Stimulated activated naive CD8-positive, alpha-beta T cell treated with anti-CD3 and anti-CD28 coated beads, Interleukin-15, Interleukin-2, amounts not matched to agents 100 ng/mL and 50 ng/mL, for 24 hours (primary cell): ENCODE measurements around the gene PRM2.

Experiments used
- H3K27ac Mint-ChIP-seq: one replicate; pipeline ENCODE4 v1.8.0; 2021; ENCODE audit warnings: mild to moderate bottlenecking, mixed read lengths
- H3K27me3 Mint-ChIP-seq: one replicate; pipeline ENCODE4 v1.8.0; 2021; ENCODE audit warnings: mixed read lengths
- H3K36me3 Mint-ChIP-seq: one replicate; pipeline ENCODE4 v1.8.0; 2021; ENCODE audit warnings: low read depth, mixed read lengths
- H3K4me1 Mint-ChIP-seq: one replicate; pipeline ENCODE4 v1.8.0; 2021; ENCODE audit warnings: low read depth, mixed read lengths
- H3K4me3 Mint-ChIP-seq: one replicate; pipeline ENCODE4 v1.8.0; 2021; ENCODE audit warnings: mild to moderate bottlenecking, mixed read lengths
- H3K9me3 Mint-ChIP-seq: one replicate; pipeline ENCODE4 v1.8.0; 2021; ENCODE audit warnings: mixed read lengths

PRM2 gene

GRCh38 chr16:11238272-11239202 is 37.7 kb downstream of the PRM2 start:
- H3K27ac Mint-ChIP-seq, result peak overlapping the region; percentile 49
- peaks cover 23% of the 10 kb centered on the region for H3K4me1 Mint-ChIP-seq
- H3K36me3 Mint-ChIP-seq, result no peaks in the 10 kb centered on the region
- no peaks in the 10 kb centered on the region for H3K9me3 Mint-ChIP-seq
- no peaks in the 10 kb centered on the region for H3K27me3 Mint-ChIP-seq
- H3K4me3 Mint-ChIP-seq, result no peak overlapping the region

GRCh38 chr16:11236461-11237254 is 39.6 kb downstream of the PRM2 start:
- Mint-ChIP-seq H3K4me3 (no peak overlapping the region), H3K27me3 (no peaks in the 10 kb centered on the region), H3K27ac (peak overlapping the region; percentile 83), H3K4me1 (peaks cover 42% of the 10 kb centered on the region), H3K9me3 (no peaks in the 10 kb centered on the region), H3K36me3 (no peaks in the 10 kb centered on the region)

- H3K4me3 Mint-ChIP-seq, result no peak overlapping the region
- H3K27ac Mint-ChIP-seq, result peak overlapping the region; percentile 93
- H3K9me3 Mint-ChIP-seq, result no peaks in the 10 kb centered on the region
- H3K4me1 Mint-ChIP-seq, result peaks cover 52% of the 10 kb centered on the region
- H3K36me3 Mint-ChIP-seq, result no peaks in the 10 kb centered on the region
- no peaks in the 10 kb centered on the region for H3K27me3 Mint-ChIP-seq
Observed at GRCh38 chr16:11235703-11235991, 40.6 kb downstream of the PRM2 start.

- Mint-ChIP-seq H3K4me1 (peaks cover 53% of the 10 kb centered on the region), H3K27ac (peak overlapping the region; percentile 93), H3K4me3 (peak overlapping the region; percentile 56), H3K9me3 (no peaks in the 10 kb centered on the region), H3K36me3 (no peaks in the 10 kb centered on the region), H3K27me3 (no peaks in the 10 kb centered on the region)
Observed at GRCh38 chr16:11234884-11235702, 41.2 kb downstream of the PRM2 start.

- H3K27ac Mint-ChIP-seq, result peak overlapping the region; percentile 97
- H3K4me1 Mint-ChIP-seq, result peaks cover 58% of the 10 kb centered on the region
- no peaks in the 10 kb centered on the region for H3K36me3 Mint-ChIP-seq
- H3K9me3 Mint-ChIP-seq, result no peaks in the 10 kb centered on the region
- peak overlapping the region; percentile 65 for H3K4me3 Mint-ChIP-seq
- no peaks in the 10 kb centered on the region for H3K27me3 Mint-ChIP-seq
Observed at GRCh38 chr16:11233727-11234376, 42.4 kb downstream of the PRM2 start.

GRCh38 chr16:11232852-11233726 is 43.2 kb downstream of the PRM2 start:
- Mint-ChIP-seq H3K27me3 (no peaks in the 10 kb centered on the region), H3K9me3 (no peaks in the 10 kb centered on the region), H3K4me1 (peaks cover 65% of the 10 kb centered on the region), H3K4me3 (peak overlapping the region; percentile 65), H3K27ac (peak overlapping the region; percentile 97), H3K36me3 (no peaks in the 10 kb centered on the region)

- Mint-ChIP-seq H3K4me1 (peaks cover 71% of the 10 kb centered on the region), H3K4me3 (peak overlapping the region; percentile 65)
Observed at GRCh38 chr16:11232302-11232851, 43.9 kb downstream of the PRM2 start.

GRCh38 chr16:11231367-11231970 is 44.8 kb downstream of the PRM2 start:
- H3K4me1 Mint-ChIP-seq, result peaks cover 78% of the 10 kb centered on the region
- H3K4me3 Mint-ChIP-seq, result peak overlapping the region; percentile 23
- no peaks in the 10 kb centered on the region for H3K27me3 Mint-ChIP-seq

More at GRCh38 chr16:11232302-11232851, 43.9 kb downstream of the PRM2 start:
- H3K27ac Mint-ChIP-seq, result peak overlapping the region; percentile 97
- no peaks in the 10 kb centered on the region for H3K36me3 Mint-ChIP-seq
- H3K27me3 Mint-ChIP-seq, result no peaks in the 10 kb centered on the region
- H3K9me3 Mint-ChIP-seq, result no peaks in the 10 kb centered on the region

GRCh38 chr16:11229906-11230305 is 46.4 kb downstream of the PRM2 start:
- no peaks in the 10 kb centered on the region for H3K9me3 Mint-ChIP-seq
- H3K4me1 Mint-ChIP-seq, result peaks cover 84% of the 10 kb centered on the region
- no peaks in the 10 kb centered on the region for H3K27me3 Mint-ChIP-seq
- no peak overlapping the region for H3K4me3 Mint-ChIP-seq
- no peaks in the 10 kb centered on the region for H3K36me3 Mint-ChIP-seq
- H3K27ac Mint-ChIP-seq, result peak overlapping the region; percentile 72

More at GRCh38 chr16:11231367-11231970, 44.8 kb downstream of the PRM2 start:
- H3K36me3 Mint-ChIP-seq, result no peaks in the 10 kb centered on the region
- no peaks in the 10 kb centered on the region for H3K9me3 Mint-ChIP-seq
- peak overlapping the region; percentile 97 for H3K27ac Mint-ChIP-seq

GRCh38 chr16:11229432-11229831 is 46.8 kb downstream of the PRM2 start:
- Mint-ChIP-seq H3K4me1 (peaks cover 84% of the 10 kb centered on the region), H3K27ac (peak overlapping the region; percentile 72), H3K36me3 (no peaks in the 10 kb centered on the region), H3K9me3 (no peaks in the 10 kb centered on the region), H3K27me3 (no peaks in the 10 kb centered on the region), H3K4me3 (no peak overlapping the region)

GRCh38 chr16:11225677-11226549 is 50.4 kb downstream of the PRM2 start:
- Mint-ChIP-seq H3K27ac (peak overlapping the region; percentile 99), H3K4me3 (peak overlapping the region; percentile 69), H3K4me1 (peaks cover 71% of the 10 kb centered on the region), H3K36me3 (no peaks in the 10 kb centered on the region), H3K9me3 (no peaks in the 10 kb centered on the region), H3K27me3 (no peaks in the 10 kb centered on the region)
